ENCODE results near the gene CAMK2B.

CAMK2B gene
- 2.5 to 19.6 (median 4.7) reads per million in 17 experiments for total RNA-seq

DNA sequence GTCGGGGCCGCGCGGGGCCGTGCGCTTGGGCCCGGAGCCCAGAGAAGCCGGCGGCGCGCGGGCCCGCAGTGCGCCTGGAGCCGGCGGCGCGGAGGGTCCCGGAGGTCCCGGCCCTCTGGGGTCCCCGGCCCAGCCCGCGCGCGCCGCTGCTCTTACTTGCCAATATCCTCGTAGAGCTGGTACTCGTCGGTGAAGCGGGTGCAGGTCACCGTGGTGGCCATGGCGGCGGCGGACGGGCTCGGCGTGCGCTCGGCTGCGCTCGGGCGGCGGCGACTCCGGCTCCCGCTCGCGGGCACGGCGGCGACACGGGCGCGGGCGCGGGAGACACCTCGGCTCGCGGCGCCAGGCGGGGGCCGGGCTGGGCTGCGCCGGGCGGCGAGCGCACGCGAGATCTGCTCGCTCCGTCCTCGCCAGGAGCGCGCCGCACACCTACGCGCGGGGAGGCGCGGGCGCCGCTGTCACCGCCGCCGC lies at the start of gene CAMK2B:
CAMK2B (minus strand) TSS at position 394 of the 471 bp plus-strand sequence; CDS start at position 221, 173 bp downstream.
- peak; percentile 11 to 71 (median 33) for DNase-seq

DNA sequence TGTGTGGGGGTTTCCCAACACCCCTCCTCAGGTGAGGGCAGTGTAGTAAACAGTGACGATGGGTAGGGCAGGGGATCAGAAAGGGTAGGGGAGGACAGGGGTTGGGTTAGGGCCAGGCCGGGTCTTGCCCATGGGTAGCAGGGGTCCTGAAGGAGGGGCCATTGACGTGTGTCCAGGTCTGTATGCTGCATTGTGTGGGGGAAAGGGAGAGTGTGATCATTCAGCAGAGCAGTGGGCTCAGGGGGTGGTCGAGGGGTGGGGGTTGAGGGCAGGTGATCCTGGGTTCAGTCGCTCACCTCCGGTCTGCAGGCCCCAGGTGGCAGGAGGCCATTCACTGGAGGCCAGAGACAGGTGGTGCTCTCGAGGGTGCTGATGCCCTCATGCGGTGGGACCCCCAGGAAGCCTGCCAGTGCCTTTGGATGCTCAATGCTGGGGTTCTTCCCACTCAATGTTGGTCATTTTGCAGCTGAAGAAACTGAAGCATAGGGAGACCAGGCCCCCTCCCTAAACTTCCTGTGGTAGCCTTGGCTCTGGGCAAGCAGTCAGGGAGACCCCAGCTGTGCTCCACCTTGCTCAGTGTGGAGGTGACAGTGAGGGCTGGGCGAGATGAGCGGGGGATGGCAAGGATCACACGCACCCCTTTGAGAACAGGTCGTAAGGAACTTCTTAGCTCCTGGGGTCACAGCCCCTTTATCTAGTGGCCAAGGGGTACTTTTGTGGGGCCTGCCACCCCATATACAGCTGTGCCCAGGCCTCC lies 48.8 kb upstream of the CAMK2B start:
- no peak for DNase-seq

DNA sequence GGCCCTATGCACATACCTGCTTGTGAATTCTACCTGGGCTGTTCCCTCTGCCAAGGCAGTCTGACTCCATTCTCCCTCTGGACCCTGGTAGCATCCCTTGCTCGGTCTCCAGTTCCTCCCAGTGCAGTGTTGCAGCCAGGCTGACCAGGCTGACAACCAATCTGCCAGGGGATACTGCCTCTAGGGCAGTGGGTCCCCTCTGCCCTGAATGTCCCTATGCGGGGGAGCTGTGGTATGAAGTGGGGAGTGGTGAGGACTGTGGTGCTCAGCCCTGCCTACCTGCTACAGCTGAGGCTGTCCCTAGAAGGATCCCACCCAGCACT lies 48.0 kb upstream of the CAMK2B start:
- no peak for DNase-seq

DNA sequence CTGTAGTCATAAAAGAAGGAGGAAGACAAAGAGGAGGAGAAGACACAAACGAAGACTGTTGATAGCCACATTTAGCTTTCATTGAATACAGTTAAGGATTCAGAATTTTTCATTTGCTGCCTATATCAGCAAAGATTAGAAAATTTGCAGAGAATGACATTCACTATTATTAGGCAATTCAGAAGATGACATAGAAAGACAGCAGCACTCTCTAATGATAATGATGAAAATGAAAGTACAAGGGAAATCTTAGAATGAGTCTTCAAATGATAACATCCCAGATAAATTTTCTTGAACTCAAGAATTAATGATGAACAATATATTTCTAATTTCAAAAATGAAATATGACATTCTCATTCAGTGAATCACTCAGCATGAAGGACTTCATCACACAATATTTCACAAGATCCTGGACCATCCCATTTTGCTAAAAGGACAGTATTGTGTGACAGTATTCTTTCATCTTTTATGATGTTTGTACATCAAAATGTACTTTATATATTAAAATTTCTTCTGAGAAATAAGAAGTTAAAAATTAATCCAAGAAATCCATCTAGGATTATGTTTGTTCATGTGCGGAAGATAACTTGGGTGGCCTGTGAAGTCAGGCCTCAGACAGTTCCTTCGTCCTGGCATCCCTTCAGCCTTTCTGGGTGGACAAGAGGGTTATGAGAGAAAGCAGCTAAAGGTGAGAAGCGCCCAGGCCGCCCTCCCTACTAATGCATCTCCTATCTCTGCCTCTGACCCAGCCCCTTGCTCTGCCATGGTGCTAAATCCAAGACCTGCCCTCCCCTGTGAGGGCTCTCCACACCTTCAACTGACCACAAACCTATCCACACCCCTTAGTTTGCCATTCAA lies 47.4 kb upstream of the CAMK2B start:
- no peak for DNase-seq

DNA sequence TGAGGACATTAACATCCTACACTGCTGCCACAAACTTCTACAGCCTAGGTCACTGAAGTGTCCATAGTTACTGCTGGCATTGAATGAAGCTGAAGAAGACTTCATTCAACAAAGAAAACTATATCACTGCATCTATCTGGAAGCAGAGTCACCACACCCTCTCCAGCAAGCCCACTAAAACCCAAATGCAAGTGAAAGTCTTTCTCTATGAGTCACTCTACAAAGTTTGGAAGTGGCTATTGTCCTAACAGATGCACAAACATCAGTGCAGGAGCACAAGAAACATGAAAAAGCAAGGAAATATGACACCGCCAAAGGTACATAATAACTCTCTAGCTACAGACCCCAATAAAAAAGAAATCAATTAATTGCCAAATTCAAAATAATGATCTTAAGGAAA lies 43.5 kb upstream of the CAMK2B start:
- no peak for DNase-seq

DNA sequence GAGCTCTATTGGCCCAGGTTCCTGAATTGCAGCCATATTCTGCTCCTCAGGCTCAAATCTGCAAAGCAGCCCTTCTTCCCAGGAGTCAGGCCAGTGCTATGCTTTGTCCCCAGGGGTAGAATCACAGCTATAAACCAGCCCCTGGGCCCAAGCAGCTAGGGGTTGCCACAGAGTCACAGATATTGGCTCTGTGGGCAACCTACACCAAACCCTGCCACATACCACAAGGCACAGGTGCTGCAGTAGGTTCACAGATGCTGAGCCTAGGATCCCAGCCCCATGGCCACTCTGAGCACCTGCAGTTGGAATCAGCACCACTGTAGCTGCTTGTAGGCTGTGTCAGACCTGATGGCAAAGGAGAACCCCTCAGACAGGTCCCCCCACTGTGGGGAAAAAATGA lies 43.1 kb upstream of the CAMK2B start:
- no peak for DNase-seq

DNA sequence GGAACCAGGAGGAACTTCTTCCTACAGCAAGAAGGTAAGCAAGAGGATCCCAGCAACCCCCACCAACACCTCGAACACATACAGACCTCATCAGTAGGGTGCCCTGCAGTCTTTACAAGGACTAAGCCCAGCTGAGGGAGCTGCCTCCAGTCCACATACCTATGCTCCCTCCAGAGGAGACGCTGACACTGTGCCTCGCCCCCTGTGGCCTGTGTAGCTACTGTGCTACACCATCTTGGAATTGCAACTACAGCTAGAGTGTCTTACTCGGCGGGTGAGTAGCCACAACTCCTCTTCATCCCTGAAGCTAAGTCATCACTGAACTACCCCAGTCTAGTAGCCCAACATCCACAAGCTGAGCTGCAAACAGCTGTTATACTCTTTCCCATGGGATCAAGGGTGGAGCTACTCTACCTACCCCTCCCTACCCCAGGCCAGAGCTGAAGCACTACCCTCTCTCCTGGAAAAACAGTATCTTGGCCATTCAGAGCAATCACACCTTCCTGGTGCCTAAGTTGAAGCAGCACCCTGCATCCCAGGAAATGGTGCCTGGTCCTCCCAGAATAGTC lies 42.2 kb upstream of the CAMK2B start:
- no peak for DNase-seq

DNA sequence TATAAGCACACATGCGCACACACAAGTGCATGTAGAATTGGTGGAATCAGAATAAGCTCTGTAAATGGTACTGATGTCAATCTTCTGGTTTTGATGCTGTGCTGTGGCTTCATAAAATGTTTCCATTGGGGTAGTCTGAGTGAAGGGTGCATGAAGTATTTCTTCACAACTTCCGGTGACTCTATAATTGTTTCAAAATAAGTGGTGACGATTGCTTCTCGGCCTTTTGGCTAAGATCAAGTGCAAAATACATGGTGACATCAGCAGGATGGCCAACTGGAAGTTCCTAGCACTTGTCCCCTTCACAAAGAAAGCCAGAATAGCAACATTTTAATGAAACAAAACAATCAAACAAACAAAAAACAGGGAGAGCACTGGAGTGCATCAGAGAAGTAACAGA lies 41.6 kb upstream of the CAMK2B start:
- DNase-seq, result peak in 2 of 4 experiments; percentile 31 to 41

DNA sequence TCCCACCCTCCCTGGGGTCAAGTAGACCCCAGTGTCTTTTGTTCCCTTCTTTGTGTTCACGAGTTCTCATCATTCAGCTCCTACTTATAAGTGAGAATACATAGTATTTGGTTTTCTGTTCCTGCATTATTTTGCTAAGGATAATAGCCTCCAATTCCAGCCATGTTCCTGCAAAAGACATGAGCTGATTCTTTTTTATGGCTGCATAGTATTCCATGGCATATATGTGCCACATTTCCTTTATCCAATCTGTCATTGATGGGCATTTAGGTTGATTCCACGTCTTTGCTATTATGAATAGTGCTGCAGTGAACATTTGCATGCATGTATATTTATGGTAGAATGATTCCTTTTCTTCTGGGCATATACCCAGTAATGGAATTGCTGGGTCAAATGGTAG lies 28.3 kb upstream of the CAMK2B start:
- DNase-seq, result no peak

DNA sequence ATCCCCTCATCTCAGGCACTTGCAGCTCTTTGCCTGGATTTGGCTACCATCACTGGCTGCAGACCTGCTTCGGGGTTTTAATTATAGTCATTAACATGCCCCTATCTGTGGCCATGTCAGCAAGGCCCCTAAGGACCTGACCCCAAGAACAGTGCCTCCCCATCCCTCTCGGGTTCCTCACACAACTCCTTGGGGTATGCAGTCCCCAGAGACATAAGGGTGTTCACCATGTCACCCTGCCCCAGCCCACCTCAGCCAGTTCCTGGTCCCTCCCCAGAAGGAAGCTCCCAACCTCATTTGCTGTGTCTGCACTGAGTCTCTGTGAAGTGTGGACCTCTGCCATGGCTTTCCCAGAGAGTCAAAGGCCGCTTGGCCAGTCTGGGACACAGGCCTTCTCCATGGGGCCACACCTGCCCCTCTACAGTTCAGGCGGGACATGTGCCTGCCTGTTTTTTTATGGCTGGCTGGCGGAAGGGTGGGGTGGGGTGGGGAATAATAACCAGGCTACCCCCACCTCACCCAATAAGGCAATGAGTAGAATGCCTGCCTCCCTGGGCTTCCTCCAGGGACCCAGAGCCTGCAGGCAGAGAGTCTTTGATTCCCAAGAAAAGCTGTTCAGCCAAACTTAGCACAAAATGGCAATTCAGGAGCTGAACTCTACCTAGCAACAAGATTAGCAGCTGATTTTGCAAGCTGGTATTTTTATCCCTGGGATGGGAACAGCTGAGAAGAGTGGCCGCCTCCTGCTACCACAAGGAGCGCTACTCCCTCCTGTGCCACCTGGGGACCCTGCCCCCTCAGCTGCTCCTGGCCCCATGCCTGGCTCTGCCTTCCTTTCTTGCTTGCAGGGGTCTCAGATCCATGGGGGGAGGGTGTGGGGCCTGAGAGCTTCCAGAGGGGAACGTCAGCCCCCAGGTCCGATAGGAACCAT lies 23.7 kb upstream of the CAMK2B start:
- no peak for DNase-seq

DNA sequence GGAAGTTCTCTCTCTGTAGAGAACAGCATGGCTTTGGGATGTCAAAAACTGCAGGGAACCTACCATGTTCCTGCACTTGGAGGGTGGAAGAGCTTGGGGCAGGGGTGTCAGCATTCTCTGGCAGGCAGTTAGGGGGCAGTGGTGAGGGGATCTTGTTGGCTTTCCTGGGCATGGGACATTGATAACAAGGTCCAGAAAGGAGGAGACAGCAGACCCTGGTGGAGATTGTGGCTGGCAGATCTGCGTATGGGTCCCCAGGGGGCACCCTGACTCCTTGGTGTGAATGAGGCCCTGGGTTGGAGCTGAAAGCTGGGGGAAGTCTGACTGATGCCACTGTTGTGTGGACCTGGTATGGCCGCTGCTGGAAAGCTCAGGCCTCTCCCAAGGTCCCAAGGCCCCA lies 22.9 kb upstream of the CAMK2B start:
- DNase-seq, result peak in 2 of 4 experiments; percentile 21 to 23

DNA sequence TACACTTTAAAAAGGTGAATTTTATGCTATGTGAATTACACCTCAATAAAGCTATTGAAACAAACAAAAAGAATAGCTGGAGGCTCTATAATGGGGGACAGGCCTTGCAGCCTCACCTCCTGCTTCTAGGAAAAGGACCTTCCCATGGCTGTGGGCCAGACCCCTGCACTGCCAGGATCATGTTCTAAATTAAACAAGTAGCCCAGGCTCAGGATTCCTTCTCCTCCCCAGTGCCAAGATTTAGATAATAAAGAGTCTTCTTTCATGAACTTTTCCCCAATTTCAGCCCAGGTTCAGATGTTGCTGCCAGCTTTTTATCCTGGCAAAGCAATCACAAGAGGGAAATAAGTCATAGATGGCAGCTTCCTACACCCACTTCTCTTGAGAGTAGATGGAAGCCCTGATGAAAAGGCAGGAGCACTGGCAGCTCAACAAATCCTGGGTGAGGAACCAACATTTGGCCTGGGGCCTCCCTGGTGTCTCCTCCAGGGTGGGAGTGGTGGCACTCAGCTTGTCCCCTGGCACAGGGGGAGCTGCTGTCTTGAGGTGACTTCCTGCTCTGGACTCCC lies 22.2 kb upstream of the CAMK2B start:
- DNase-seq, result no peak

DNA sequence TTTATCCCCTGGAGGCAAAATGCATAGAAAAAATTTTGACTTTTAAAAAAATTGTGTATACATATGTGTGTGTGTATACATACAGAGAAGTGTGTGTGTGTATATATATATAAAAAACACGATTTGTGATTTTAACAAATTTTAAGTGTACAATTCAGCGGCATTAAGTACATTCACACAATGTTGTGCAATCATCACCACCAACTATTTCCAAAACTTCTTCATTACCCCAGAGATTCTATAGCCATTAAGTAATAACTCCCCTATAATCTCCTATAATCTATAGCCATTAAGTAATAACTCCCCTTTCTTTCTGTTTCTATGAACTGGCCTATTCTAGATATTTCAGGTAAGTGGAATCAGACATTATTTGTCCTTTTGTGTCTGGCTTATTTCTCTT lies 20.7 kb upstream of the CAMK2B start:
- no peak for DNase-seq

DNA sequence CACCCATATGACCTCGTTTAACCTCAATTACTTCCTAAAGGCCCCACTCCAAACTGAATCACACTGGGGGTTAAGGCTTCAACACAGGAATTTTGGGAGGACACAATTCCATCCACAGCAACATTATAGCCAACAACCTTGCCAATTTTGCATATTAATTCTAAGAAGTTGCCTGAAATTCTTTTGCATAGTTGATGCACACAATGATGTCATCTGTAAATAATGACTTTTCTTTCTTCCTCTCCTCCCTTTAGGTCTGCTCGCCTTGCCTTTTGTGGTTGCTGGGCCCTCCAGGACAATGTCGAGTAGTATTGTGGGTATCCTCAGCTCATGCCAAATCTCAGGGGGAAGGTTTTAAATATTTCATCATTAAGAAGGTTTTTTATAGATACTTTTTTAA lies 16.0 kb upstream of the CAMK2B start:
- no peak for DNase-seq

DNA sequence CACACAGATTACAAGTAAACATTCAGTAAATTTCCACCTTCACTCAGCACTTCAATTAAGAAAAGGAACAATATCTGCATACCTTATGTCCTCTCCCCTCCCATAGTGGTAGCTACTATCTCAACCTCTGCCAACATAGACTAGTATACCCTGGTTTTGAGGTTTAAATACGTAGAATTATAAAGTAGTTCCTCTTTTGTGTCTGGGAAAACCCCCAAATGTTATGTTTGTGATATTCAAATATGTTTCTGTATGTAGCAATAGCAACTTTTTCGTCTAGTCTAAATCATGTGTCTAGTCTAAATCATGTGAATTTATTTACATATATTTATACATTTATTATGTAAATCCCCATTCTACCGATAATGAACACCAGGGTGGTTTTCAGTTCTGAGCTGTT lies 13.2 kb upstream of the CAMK2B start:
- peak in 2 of 4 experiments; percentile 44 to 57 for DNase-seq

DNA sequence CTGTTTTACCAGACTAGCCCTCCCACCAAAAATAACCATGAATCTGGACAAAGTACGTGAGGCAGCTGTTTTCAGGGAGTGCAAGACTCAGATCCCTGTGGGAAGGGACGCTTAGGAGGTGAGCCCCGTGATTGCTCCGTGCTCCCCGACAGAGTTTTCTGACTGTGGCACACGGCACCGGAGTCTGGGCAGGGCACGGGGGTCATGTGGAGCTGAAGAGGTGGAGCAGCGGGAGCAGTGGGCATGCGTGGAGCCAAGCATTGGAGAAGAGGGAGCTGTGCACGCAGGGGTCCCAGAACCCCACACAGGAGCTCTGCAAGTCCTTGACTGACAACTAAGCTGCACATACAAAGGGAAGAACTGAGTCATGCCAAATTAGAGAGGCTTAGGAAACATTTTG lies 11.1 kb upstream of the CAMK2B start:
- no peak for DNase-seq

DNA sequence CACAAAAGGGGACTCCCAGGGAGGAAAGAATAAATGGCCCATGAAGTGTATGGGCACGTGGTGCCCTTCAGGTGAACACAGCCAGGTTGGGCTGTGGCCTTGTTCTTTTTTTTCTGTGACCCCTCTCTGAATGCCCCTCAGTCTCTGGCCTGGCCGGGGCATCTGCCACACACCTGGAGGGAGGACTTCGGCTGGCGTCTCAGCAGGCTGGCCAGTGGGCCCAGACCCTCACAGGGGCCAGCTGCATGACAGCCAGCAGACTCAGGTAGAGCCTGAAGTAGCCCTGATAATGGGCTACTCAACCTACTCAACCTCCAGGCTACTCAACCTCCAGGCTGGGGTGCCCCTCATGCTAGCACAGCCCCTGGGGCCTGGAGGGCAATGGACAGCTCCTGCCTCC lies 9.8 kb upstream of the CAMK2B start:
- no peak for DNase-seq

DNA sequence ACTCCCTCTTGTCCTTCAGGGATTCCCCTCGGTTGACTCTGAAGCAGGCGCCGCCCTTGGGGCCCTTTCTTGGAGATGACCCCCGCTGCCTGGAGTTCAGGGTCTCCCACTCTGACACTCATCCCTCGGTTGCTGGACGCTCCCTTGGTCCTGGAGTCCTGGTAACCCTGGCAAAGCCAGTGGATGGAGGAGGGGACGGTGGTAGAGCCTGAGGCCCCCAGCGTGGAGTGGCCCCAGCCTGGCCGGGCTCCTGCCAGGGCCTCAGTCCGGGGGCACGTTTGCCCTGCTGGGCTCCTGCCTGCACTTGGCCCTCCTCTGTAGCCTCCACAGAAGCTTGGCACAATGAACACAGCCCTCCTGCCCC lies 9.3 kb upstream of the CAMK2B start:
- DNase-seq, result no peak

DNA sequence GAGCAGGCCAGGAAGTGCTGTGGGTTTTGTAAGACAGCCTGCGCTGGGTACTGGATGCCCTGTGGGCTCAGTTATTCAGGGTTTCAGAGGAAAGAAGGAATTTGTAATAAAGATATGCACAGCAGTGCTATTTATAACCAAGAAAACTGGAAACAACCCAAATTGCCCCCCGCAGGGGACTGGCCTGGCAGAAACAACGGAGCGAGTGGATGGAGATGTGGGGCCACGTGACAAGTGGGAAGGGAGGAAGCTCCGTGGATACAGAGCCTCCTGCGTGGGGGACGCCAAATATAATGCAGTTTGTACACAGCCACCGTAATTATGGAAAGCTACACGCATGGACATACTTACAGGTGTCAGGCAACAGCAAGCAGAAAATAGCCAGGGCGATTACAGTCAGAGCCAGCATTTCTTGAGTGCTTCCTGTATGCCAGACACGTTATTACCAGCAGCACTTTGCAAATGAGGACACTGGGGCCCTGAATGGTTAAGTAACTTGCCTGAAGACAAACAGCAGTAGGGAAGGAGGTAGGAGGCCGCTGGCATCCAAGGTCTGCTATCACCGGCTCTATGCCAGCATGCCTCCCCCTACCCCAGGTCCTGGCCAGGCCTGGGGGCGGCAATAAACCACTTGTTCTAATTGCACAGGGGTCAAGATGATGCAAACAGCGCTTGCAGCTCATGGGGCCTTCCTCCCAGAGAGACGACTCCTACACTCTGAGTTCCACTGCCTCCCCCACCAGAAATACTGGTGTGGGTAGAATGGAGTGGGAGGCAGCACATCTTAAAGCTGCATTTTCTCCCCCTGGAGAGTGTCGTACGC lies 8.7 kb upstream of the CAMK2B start:
- no peak for DNase-seq

DNA sequence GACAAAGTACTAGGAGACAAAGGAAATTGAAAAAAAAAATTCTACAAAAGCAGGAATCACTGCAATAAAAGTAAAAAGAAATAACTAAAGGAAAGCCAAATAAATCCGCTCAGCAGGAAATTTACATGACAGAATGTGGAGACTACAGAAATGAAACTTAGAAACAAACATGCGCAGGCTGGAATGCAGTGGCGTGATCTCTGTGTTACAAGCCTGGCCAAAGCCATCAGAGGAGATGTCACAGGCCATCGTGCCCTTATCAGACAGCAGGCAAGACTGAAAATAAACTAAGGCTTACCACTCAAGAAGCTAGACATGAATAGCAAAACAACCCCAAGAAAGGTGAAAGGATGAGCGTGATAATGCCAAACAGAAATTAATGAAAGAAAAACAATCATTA lies 6.3 kb upstream of the CAMK2B start:
- no peak for DNase-seq

DNA sequence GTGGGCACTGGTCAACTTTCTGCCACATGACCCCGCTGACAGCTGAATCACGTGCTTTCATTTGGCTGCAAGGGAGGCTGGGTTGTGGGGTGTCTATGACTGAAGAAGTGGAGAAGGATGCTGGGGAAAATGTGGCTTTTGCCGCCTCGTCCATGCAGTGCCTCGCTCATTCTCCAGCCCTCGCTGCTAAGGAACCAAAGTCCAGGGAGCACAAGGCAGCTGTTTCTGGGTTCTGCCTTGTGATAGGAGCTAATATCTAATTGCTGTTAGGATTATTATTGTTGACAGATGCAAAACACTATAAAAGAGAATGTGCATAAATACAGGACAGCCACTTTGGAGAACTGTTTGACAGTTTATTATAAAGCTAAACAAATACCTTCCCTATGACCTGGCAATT lies 4.9 kb upstream of the CAMK2B start:
- DNase-seq, result no peak
